Astrocyte (in vitro differentiated cells and primary cell): ENCODE results near the gene THAP3.

ENCODE experiments used
- CTCF ChIP-seq: IDR thresholded peaks from 2 replicates; pipeline ENCODE4 v1.5.1; 2011; ENCODE audit warnings: low read depth, mild to moderate bottlenecking, inconsistent platforms, low read length, moderate library complexity; ENCODE audit not compliant: insufficient read depth
- EZH2 ChIP-seq: IDR thresholded peaks from 2 replicates; pipeline ENCODE4 v1.6.1; 2012; ENCODE audit warnings: mild to moderate bottlenecking, low read length, inconsistent platforms; ENCODE audit not compliant: insufficient read depth

GRCh38 chr1:6614929-6615785 is 9.5 kb upstream of the THAP3 start:
- TF ChIP-seq CTCF (no peak), EZH2 (no peak)
